ENCODE results near the gene HBE1.

GRCh38 chr11:5242933-5243815 lies 26.6 kb downstream of the HBE1 start:
- TF ChIP-seq CTCF (IDR thresholded peaks at IDR 0.05) (no peak), POLR2A (IDR thresholded peaks at IDR 0.05) (no peak)
